ENCODE results near the gene CHST11. TPM values are rescaled to one million over a fixed set of nuclear protein-coding genes. Genes with fewer than 3 reads are reported as not detected.

CHST11 gene
- total RNA-seq, 1 experiment from 2014 or later, result 1.1 TPM

- no peaks in the 10 kb centered on the region for H3K9me3 Mint-ChIP-seq (ENCODE audit: low read depth, unreplicated experiment)
- no TSS peak for BruUV-seq (replicated peaks)
- peaks cover 95% of the 10 kb centered on the region for H3K27me3 Mint-ChIP-seq (ENCODE audit: unreplicated experiment)
- no peak overlapping the region for H3K27ac Mint-ChIP-seq (ENCODE audit: unreplicated experiment)
- peaks cover 13% of the 10 kb centered on the region for H3K4me1 Mint-ChIP-seq (ENCODE audit: low read depth, unreplicated experiment)
- no peak for TF ChIP-seq CTCF (IDR thresholded peaks at IDR 0.05; ENCODE audit: unreplicated experiment)
- CTCF ChIA-PET, result no interaction called here
- no peak overlapping the region for H3K4me3 Mint-ChIP-seq (ENCODE audit: low read depth, unreplicated experiment)
- no peak for DNase-seq
- intact Hi-C loops (cut with micrococcal nuclease; ENCODE audit: unreplicated experiment), result no loop called here
- H3K36me3 Mint-ChIP-seq (ENCODE audit: insufficient read depth, unreplicated experiment), result no peaks in the 10 kb centered on the region
These were observed 17.6 kb upstream of the CHST11 start for GRCh38 chr12:104439137-104439536.

GRCh38 chr12:104443008-104443407 is 13.7 kb upstream of the CHST11 start:
- intact Hi-C loops (cut with micrococcal nuclease; ENCODE audit: unreplicated experiment), result no loop called here
- peaks cover 79% of the 10 kb centered on the region for H3K27me3 Mint-ChIP-seq (ENCODE audit: unreplicated experiment)
- no peaks in the 10 kb centered on the region for H3K36me3 Mint-ChIP-seq (ENCODE audit: insufficient read depth, unreplicated experiment)
- no peak for TF ChIP-seq CTCF (IDR thresholded peaks at IDR 0.05; ENCODE audit: unreplicated experiment)
- H3K4me3 Mint-ChIP-seq (ENCODE audit: low read depth, unreplicated experiment), result no peak overlapping the region
- no peak for DNase-seq
- H3K27ac Mint-ChIP-seq (ENCODE audit: unreplicated experiment), result no peak overlapping the region
- H3K9me3 Mint-ChIP-seq (ENCODE audit: low read depth, unreplicated experiment), result no peaks in the 10 kb centered on the region
- no TSS peak for BruUV-seq (replicated peaks)
- peaks cover 13% of the 10 kb centered on the region for H3K4me1 Mint-ChIP-seq (ENCODE audit: low read depth, unreplicated experiment)
- CTCF ChIA-PET, result interaction anchor here (0.7 kb wide), 1 partner anchor 151 kb away, joined by 4 read pairs; no protein-coding TSS in a partner anchor

- Mint-ChIP-seq H3K27ac (ENCODE audit: unreplicated experiment) (no peak overlapping the region), H3K27me3 (ENCODE audit: unreplicated experiment) (peaks cover 67% of the 10 kb centered on the region), H3K36me3 (ENCODE audit: insufficient read depth, unreplicated experiment) (no peaks in the 10 kb centered on the region), H3K4me1 (ENCODE audit: low read depth, unreplicated experiment) (no peaks in the 10 kb centered on the region), H3K9me3 (ENCODE audit: low read depth, unreplicated experiment) (no peaks in the 10 kb centered on the region), H3K4me3 (ENCODE audit: low read depth, unreplicated experiment) (no peak overlapping the region)
- TF ChIP-seq CTCF (IDR thresholded peaks at IDR 0.05; ENCODE audit: unreplicated experiment), result no peak
- intact Hi-C loops (cut with micrococcal nuclease; ENCODE audit: unreplicated experiment), result no loop called here
- BruUV-seq (replicated peaks), result no TSS peak
- CTCF ChIA-PET, result no interaction called here
- no peak for DNase-seq
These were observed 9.9 kb upstream of the CHST11 start for GRCh38 chr12:104446646-104447421.

GRCh38 chr12:104448031-104448430 is 8.7 kb upstream of the CHST11 start:
- no peak overlapping the region for H3K27ac Mint-ChIP-seq (ENCODE audit: unreplicated experiment)
- BruUV-seq (replicated peaks), result no TSS peak
- no peaks in the 10 kb centered on the region for H3K36me3 Mint-ChIP-seq (ENCODE audit: insufficient read depth, unreplicated experiment)
- CTCF ChIA-PET, result no interaction called here
- H3K4me1 Mint-ChIP-seq (ENCODE audit: low read depth, unreplicated experiment), result no peaks in the 10 kb centered on the region
- no peaks in the 10 kb centered on the region for H3K9me3 Mint-ChIP-seq (ENCODE audit: low read depth, unreplicated experiment)
- no peak for DNase-seq
- intact Hi-C loops (cut with micrococcal nuclease; ENCODE audit: unreplicated experiment), result no loop called here
- peaks cover 67% of the 10 kb centered on the region for H3K27me3 Mint-ChIP-seq (ENCODE audit: unreplicated experiment)
- no peak for TF ChIP-seq CTCF (IDR thresholded peaks at IDR 0.05; ENCODE audit: unreplicated experiment)
- H3K4me3 Mint-ChIP-seq (ENCODE audit: low read depth, unreplicated experiment), result no peak overlapping the region
